ENCODE results near the gene SRGAP3.

The SRGAP3 gene

GRCh38 chr3:9233814-9234600 is 15.4 kb downstream of the SRGAP3 start:
- H3K4me2 ChIP-seq (ENCODE audit: low read length), result no peak overlapping the region
- no peaks in the 10 kb centered on the region for H3K9me3 ChIP-seq (ENCODE audit: insufficient read depth, low read length)
- no peak overlapping the region for H3K9ac ChIP-seq (ENCODE audit: low read length)
- no peak overlapping the region for H3K4me3 ChIP-seq (ENCODE audit: low read length)
- no peaks in the 10 kb centered on the region for H4K20me1 ChIP-seq (ENCODE audit: insufficient read depth, low read length)
- H2AFZ ChIP-seq (ENCODE audit: low read depth, low read length), result no peak overlapping the region
- no peaks in the 10 kb centered on the region for H3K36me3 ChIP-seq (replicated peaks; ENCODE audit: low read depth, low read length)
- no peak overlapping the region for H3K27ac ChIP-seq (ENCODE audit: low read length)
- H3K27me3 ChIP-seq (ENCODE audit: low read depth, low read length), result peaks cover 7% of the 10 kb centered on the region
- H3K4me1 ChIP-seq (ENCODE audit: low read length), result 0 out of 2 replicates have a peak, but pooled peaks cover 5% of the 10 kb centered on the region
- H3K79me2 ChIP-seq (ENCODE audit: low read length), result no peaks in the 10 kb centered on the region
- TF ChIP-seq CTCF (IDR thresholded peaks at IDR 0.05; ENCODE audit: low read depth, low read length) (no peak), EZH2phosphoT487 (IDR thresholded peaks at IDR 0.05; ENCODE audit: low read depth) (no peak)

- no peaks in the 10 kb centered on the region for H3K9me3 ChIP-seq (ENCODE audit: insufficient read depth, low read length)
- no peak overlapping the region for H3K9ac ChIP-seq (ENCODE audit: low read length)
- 0 out of 2 replicates have a peak, but pooled peaks cover 5% of the 10 kb centered on the region for H3K4me1 ChIP-seq (ENCODE audit: low read length)
- no peak overlapping the region for H3K4me2 ChIP-seq (ENCODE audit: low read length)
- no peaks in the 10 kb centered on the region for H3K79me2 ChIP-seq (ENCODE audit: low read length)
- TF ChIP-seq CTCF (IDR thresholded peaks at IDR 0.05; ENCODE audit: low read depth, low read length) (no peak), EZH2phosphoT487 (IDR thresholded peaks at IDR 0.05; ENCODE audit: low read depth) (no peak)
- H3K27ac ChIP-seq (ENCODE audit: low read length), result no peak overlapping the region
- peaks cover 7% of the 10 kb centered on the region for H3K27me3 ChIP-seq (ENCODE audit: low read depth, low read length)
- H2AFZ ChIP-seq (ENCODE audit: low read depth, low read length), result no peak overlapping the region
- H3K4me3 ChIP-seq (ENCODE audit: low read length), result no peak overlapping the region
- no peaks in the 10 kb centered on the region for H3K36me3 ChIP-seq (replicated peaks; ENCODE audit: low read depth, low read length)
- H4K20me1 ChIP-seq (ENCODE audit: insufficient read depth, low read length), result no peaks in the 10 kb centered on the region
These were observed 16.3 kb downstream of the SRGAP3 start for GRCh38 chr3:9233101-9233500.

GRCh38 chr3:9231937-9232336 is 17.5 kb downstream of the SRGAP3 start:
- Histone ChIP-seq H3K4me3 (ENCODE audit: low read length) (no peak overlapping the region), H3K9me3 (ENCODE audit: insufficient read depth, low read length) (no peaks in the 10 kb centered on the region), H3K4me2 (ENCODE audit: low read length) (no peak overlapping the region), H3K79me2 (ENCODE audit: low read length) (no peaks in the 10 kb centered on the region), H3K27ac (ENCODE audit: low read length) (no peak overlapping the region), H3K4me1 (ENCODE audit: low read length) (0 out of 2 replicates have a peak, but pooled peaks cover 5% of the 10 kb centered on the region), H3K36me3 (replicated peaks; ENCODE audit: low read depth, low read length) (no peaks in the 10 kb centered on the region), H4K20me1 (ENCODE audit: insufficient read depth, low read length) (no peaks in the 10 kb centered on the region), H3K27me3 (ENCODE audit: low read depth, low read length) (peaks cover 7% of the 10 kb centered on the region), H3K9ac (ENCODE audit: low read length) (no peak overlapping the region), H2AFZ (ENCODE audit: low read depth, low read length) (no peak overlapping the region)
- no peak for TF ChIP-seq EZH2phosphoT487 (IDR thresholded peaks at IDR 0.05; ENCODE audit: low read depth)
- no peak for TF ChIP-seq CTCF (IDR thresholded peaks at IDR 0.05; ENCODE audit: low read depth, low read length)

GRCh38 chr3:9231471-9231870 is 18.0 kb downstream of the SRGAP3 start:
- no peaks in the 10 kb centered on the region for H4K20me1 ChIP-seq (ENCODE audit: insufficient read depth, low read length)
- no peaks in the 10 kb centered on the region for H3K9me3 ChIP-seq (ENCODE audit: insufficient read depth, low read length)
- H2AFZ ChIP-seq (ENCODE audit: low read depth, low read length), result no peak overlapping the region
- H3K4me3 ChIP-seq (ENCODE audit: low read length), result no peak overlapping the region
- no peaks in the 10 kb centered on the region for H3K36me3 ChIP-seq (replicated peaks; ENCODE audit: low read depth, low read length)
- H3K9ac ChIP-seq (ENCODE audit: low read length), result no peak overlapping the region
- no peak overlapping the region for H3K4me2 ChIP-seq (ENCODE audit: low read length)
- H3K79me2 ChIP-seq (ENCODE audit: low read length), result no peaks in the 10 kb centered on the region
- H3K27me3 ChIP-seq (ENCODE audit: low read depth, low read length), result peaks cover 7% of the 10 kb centered on the region
- H3K27ac ChIP-seq (ENCODE audit: low read length), result no peak overlapping the region
- no peak for TF ChIP-seq CTCF (IDR thresholded peaks at IDR 0.05; ENCODE audit: low read depth, low read length)
- TF ChIP-seq EZH2phosphoT487 (IDR thresholded peaks at IDR 0.05; ENCODE audit: low read depth), result no peak
- peaks cover 8% of the 10 kb centered on the region for H3K4me1 ChIP-seq (ENCODE audit: low read length)

Data from OCI-LY3 (cell line).